SK-N-SH treated with all-trans-retinoic acid at 6 μM for 48 hours (cell line): ENCODE data around the gene NCK2.

Experiments used
- ARNTL ChIP-seq: fragments of 450-650 bp; formaldehyde crosslinking; IDR thresholded peaks from 2 replicates; pipeline ENCODE4 v1.5.0; 2020; ENCODE audit warnings: low read depth, mild to moderate bottlenecking, moderate library complexity, borderline replicate concordance
- BACH2 ChIP-seq: fragments of 250-450 bp; sonication (Bioruptor Pico); IDR thresholded peaks from 2 replicates; pipeline ENCODE4 v1.9.0; 2021; ENCODE audit warnings: mild to moderate bottlenecking, borderline replicate concordance
- CREB5 ChIP-seq: fragments of 250-450 bp; sonication (Bioruptor Pico); IDR thresholded peaks from 2 replicates; pipeline ENCODE4 v1.5.1; 2020; ENCODE audit warnings: low read depth, mild to moderate bottlenecking, moderate library complexity
- CSRNP3 ChIP-seq: fragments of 250-450 bp; sonication (Bioruptor Pico); IDR thresholded peaks from 2 replicates; pipeline ENCODE4 v1.5.1; 2021; ENCODE audit warnings: mild to moderate bottlenecking, moderate library complexity
- ESRRG ChIP-seq: fragments of 250-450 bp; sonication (Bioruptor Pico); IDR thresholded peaks from 2 replicates; pipeline ENCODE4 v1.6.1; 2021; ENCODE audit warnings: mild to moderate bottlenecking
- GLIS3 ChIP-seq: fragments of 250-450 bp; sonication (Bioruptor Pico); IDR thresholded peaks from 2 replicates; pipeline ENCODE4 v1.5.0; 2020; ENCODE audit warnings: mild to moderate bottlenecking, moderate library complexity
- ISL1 ChIP-seq: fragments of 250-450 bp; sonication (Bioruptor Pico); IDR thresholded peaks from 2 replicates; pipeline ENCODE4 v2.1.2; 2022; ENCODE audit warnings: mild to moderate bottlenecking, moderate library complexity
- PATZ1 ChIP-seq: fragments of 250-450 bp; sonication (Bioruptor Pico); IDR thresholded peaks from 2 replicates; pipeline ENCODE4 v1.8.0; 2020; ENCODE audit warnings: mild to moderate bottlenecking, moderate library complexity, borderline replicate concordance
- PPARA ChIP-seq: fragments of 250-450 bp; sonication (Bioruptor Pico); IDR thresholded peaks from 2 replicates; pipeline ENCODE4 v1.5.0; 2020; ENCODE audit warnings: mild to moderate bottlenecking, borderline replicate concordance
- RARB ChIP-seq: fragments of 250-450 bp; sonication (Bioruptor Pico); IDR thresholded peaks from 2 replicates; pipeline ENCODE4 v1.8.0; 2021; ENCODE audit warnings: mild to moderate bottlenecking, moderate library complexity
- TOX ChIP-seq: fragments of 250-450 bp; sonication (Bioruptor Pico); IDR thresholded peaks from 2 replicates; pipeline ENCODE4 v1.8.0; 2021; ENCODE audit warnings: mild to moderate bottlenecking, moderate library complexity, borderline replicate concordance
- TSHZ2 ChIP-seq: fragments of 250-450 bp; sonication (Bioruptor Pico); IDR thresholded peaks from 2 replicates; pipeline ENCODE4 v1.5.0; 2020; ENCODE audit warnings: mild to moderate bottlenecking, moderate library complexity
- ZFP3 ChIP-seq: fragments of 250-450 bp; sonication (Bioruptor Pico); IDR thresholded peaks from 2 replicates; pipeline ENCODE4 v1.5.0; 2020; ENCODE audit warnings: mild to moderate bottlenecking, moderate library complexity
- ZFP30 ChIP-seq: fragments of 450-650 bp; formaldehyde crosslinking; IDR thresholded peaks from 2 replicates; pipeline ENCODE4 v1.5.0; 2022; ENCODE audit warnings: mild to moderate bottlenecking, moderate library complexity

GRCh38 chr2:105813045-105813315 is 68.3 kb downstream of the NCK2 start:
- TF ChIP-seq PATZ1 (CRISPR knock-in tag) = no peak
- no peak for TF ChIP-seq CREB5 (CRISPR knock-in tag)
- no peak for TF ChIP-seq ARNTL (CRISPR knock-in tag)
- TF ChIP-seq CSRNP3 (CRISPR knock-in tag) = no peak
- no peak for TF ChIP-seq ZFP3 (CRISPR knock-in tag)
- TF ChIP-seq TSHZ2 (CRISPR knock-in tag) = no peak
- TF ChIP-seq ESRRG (CRISPR knock-in tag) = no peak
- TF ChIP-seq GLIS3 (CRISPR knock-in tag) = no peak
- no peak for TF ChIP-seq TOX (CRISPR knock-in tag)
- no peak for TF ChIP-seq ISL1 (CRISPR knock-in tag)
- no peak for TF ChIP-seq BACH2
- no peak for TF ChIP-seq PPARA (CRISPR knock-in tag)
- no peak for TF ChIP-seq RARB (CRISPR knock-in tag)
- no peak for TF ChIP-seq ZFP30 (CRISPR knock-in tag)
